GM23248 (cell line): Measurements from ENCODE around the gene SBK3. TPM values are rescaled to one million over a fixed set of nuclear protein-coding genes. Genes with fewer than 3 reads are reported as not detected.

Experiments
- DNase-seq: peaks from one replicate; pipeline ENCODE4 v3.0.0-alpha.2; 2015
- H2AFZ ChIP-seq: fragments of 200-600 bp; sonication (generic); 2 replicates; pipeline ENCODE4 v1.6.1; 2016; ENCODE audit warnings: antibody characterized with exemption
- H3F3A ChIP-seq: fragments of 200-600 bp; sonication (generic); 2 replicates; pipeline ENCODE4 v1.6.1; 2016; ENCODE audit warnings: mild to moderate bottlenecking, antibody characterized with exemption, mixed run types; ENCODE audit not compliant: insufficient read depth
- H3K27ac ChIP-seq: fragments of 200-600 bp; sonication (generic); 2 replicates; pipeline ENCODE4 v1.5.1; 2016; ENCODE audit warnings: mild to moderate bottlenecking
- H3K27me3 ChIP-seq: fragments of 200-600 bp; sonication (generic); replicated peaks from 2 replicates; pipeline ENCODE4 v1.6.1; 2016; ENCODE audit warnings: mild to moderate bottlenecking; ENCODE audit not compliant: insufficient read depth
- H3K36me3 ChIP-seq: fragments of 200-600 bp; sonication (generic); 2 replicates; pipeline ENCODE4 v1.6.1; 2016; ENCODE audit warnings: low read depth, mild to moderate bottlenecking
- H3K4me1 ChIP-seq: fragments of 200-600 bp; sonication (generic); 2 replicates; pipeline ENCODE4 v1.6.1; 2016; ENCODE audit warnings: mild to moderate bottlenecking; ENCODE audit not compliant: insufficient read depth
- H3K4me2 ChIP-seq: fragments of 200-600 bp; sonication (generic); one replicate; pipeline ENCODE4 v1.6.1; 2016; ENCODE audit warnings: mild to moderate bottlenecking; ENCODE audit not compliant: unreplicated experiment
- H3K4me3 ChIP-seq: fragments of 200-600 bp; sonication (generic); 2 replicates; pipeline ENCODE4 v1.5.1; 2016; ENCODE audit warnings: mild to moderate bottlenecking
- H3K79me2 ChIP-seq: fragments of 200-600 bp; sonication (generic); 2 replicates; pipeline ENCODE4 v1.6.1; 2016; ENCODE audit warnings: mild to moderate bottlenecking; ENCODE audit not compliant: insufficient read depth
- H3K9ac ChIP-seq: fragments of 200-600 bp; sonication (generic); 2 replicates; pipeline ENCODE4 v1.6.1; 2016; ENCODE audit warnings: mild to moderate bottlenecking
- H3K9me2 ChIP-seq: fragments of 200-600 bp; sonication (generic); 2 replicates; pipeline ENCODE4 v1.6.1; 2016; ENCODE audit warnings: mixed run types, mild to moderate bottlenecking, moderate library complexity; ENCODE audit not compliant: insufficient read depth
- H3K9me3 ChIP-seq: fragments of 200-600 bp; sonication (generic); one replicate; pipeline ENCODE4 v1.6.1; 2017; ENCODE audit warnings: low read depth
- H4K20me1 ChIP-seq: fragments of 200-600 bp; sonication (generic); 2 replicates; pipeline ENCODE4 v1.6.0; 2016; ENCODE audit not compliant: insufficient read depth
- EZH2 ChIP-seq: fragments of 200-600 bp; sonication (generic); IDR thresholded peaks from 2 replicates; pipeline ENCODE4 v1.6.1; 2018; ENCODE audit warnings: antibody characterized with exemption, mild to moderate bottlenecking; ENCODE audit not compliant: insufficient read depth, poor library complexity, severe bottlenecking
- WGBS, 2 experiments: methylation state at CpG; one replicate each; pipeline ENCODE4 v1.1.6; 2015 to 2017; ENCODE audit warnings: low lambda C conversion rate in 2 of 2, low coverage in 1 of 2; ENCODE audit errors: missing lambda C conversion rate in 2 of 2; 5-methylcytosine and 5-hydroxymethylcytosine counted together
- in situ Hi-C: fragments of 300-500 bp; cut with MboI; formaldehyde crosslinking; loops from 2 replicates; pipeline ENCODE4 v1.15.0; 2020
- polyA plus RNA-seq: library from polyadenylated mRNA; unstranded; fragments of >200 nt; fragmentation: Nextera tagmentation; extraction: Ambion mirVana; gene quantifications from 2 replicates; pipeline ENCODE4 v1.2.1, GENCODE V29; 2016
- total RNA-seq: library from RNA; depleted of rRNA; stranded (reverse); fragments of >200 nt; shearing (Covaris generic); gene quantifications from 2 replicates; pipeline ENCODE4 v1.2.3, GENCODE V29; 2014; rRNA removed

The SBK3 gene
- total and polyA plus RNA-seq, 2 experiments from 2014 or later: not detected

- no peak overlapping the region for H3K9ac ChIP-seq
- H3K4me2 ChIP-seq: no peak overlapping the region
- H3F3A ChIP-seq: peaks cover 6% of the 10 kb centered on the region
- H3K9me3 ChIP-seq: no peaks in the 10 kb centered on the region
- H3K4me3 ChIP-seq: no peak overlapping the region
- in situ Hi-C loops: no loop called here
- no peak overlapping the region for H3K27ac ChIP-seq
- no peak for DNase-seq
- no peak for TF ChIP-seq EZH2
- WGBS, 2 experiments: 77 to 81% methylated on average over 18 to 24 of the region's 24 CpGs
- H4K20me1 ChIP-seq: no peaks in the 10 kb centered on the region
- H3K79me2 ChIP-seq: no peaks in the 10 kb centered on the region
- no peak overlapping the region for H2AFZ ChIP-seq
- H3K27me3 ChIP-seq: no peaks in the 10 kb centered on the region
- no peaks in the 10 kb centered on the region for H3K36me3 ChIP-seq
- no peaks in the 10 kb centered on the region for H3K9me2 ChIP-seq
- peaks cover 21% of the 10 kb centered on the region for H3K4me1 ChIP-seq
Observed at GRCh38 chr19:55491546-55492360, 53.6 kb downstream of the SBK3 start.

Other genes with a start within 250 kb of the SBK3 start
- gene TMEM150B, start 220.2 kb downstream of the SBK3 start, total RNA-seq: not detected in 2 replicates
- gene TMEM150B, start 220.2 kb downstream of the SBK3 start, polyA plus RNA-seq: not detected in 2 replicates
- gene KMT5C, start 205.7 kb downstream of the SBK3 start, total RNA-seq: 8.1 and 8.6 TPM in 2 replicates
- 1.9 and 2.7 TPM in 2 replicates for gene KMT5C, start 205.7 kb downstream of the SBK3 start, polyA plus RNA-seq
- not detected in 2 replicates for gene COX6B2, start 190.8 kb downstream of the SBK3 start, total RNA-seq
- gene COX6B2, start 190.8 kb downstream of the SBK3 start, polyA plus RNA-seq: not detected in 2 replicates
- gene GARIN5B, start 182.3 kb downstream of the SBK3 start, total RNA-seq: not detected in 2 replicates
- gene GARIN5B, start 182.3 kb downstream of the SBK3 start, polyA plus RNA-seq: not detected in 2 replicates
- gene IL11, start 175.1 kb downstream of the SBK3 start, total RNA-seq: 12.8 and 28.7 TPM in 2 replicates
- gene IL11, start 175.1 kb downstream of the SBK3 start, polyA plus RNA-seq: 6.7 and 6.9 TPM in 2 replicates
- not detected in 2 replicates for gene TMEM190, start 168.7 kb downstream of the SBK3 start, total RNA-seq
- gene TMEM190, start 168.7 kb downstream of the SBK3 start, polyA plus RNA-seq: 0.47 TPM in 1 of 2 replicates, not detected in the other
- gene TMEM238, start 161.3 kb downstream of the SBK3 start, total RNA-seq: 0.97 and 1.8 TPM in 2 replicates
- gene TMEM238, start 161.3 kb downstream of the SBK3 start, polyA plus RNA-seq: not detected in 2 replicates
- gene RPL28, start 159.6 kb downstream of the SBK3 start, total RNA-seq: 300 and 875 TPM in 2 replicates
- 530 and 536 TPM in 2 replicates for gene RPL28, start 159.6 kb downstream of the SBK3 start, polyA plus RNA-seq
- gene UBE2S, start 137.8 kb downstream of the SBK3 start, total RNA-seq: 54.4 and 82.2 TPM in 2 replicates
- 106 and 107 TPM in 2 replicates for gene UBE2S, start 137.8 kb downstream of the SBK3 start, polyA plus RNA-seq
- gene SHISA7, start 102.2 kb downstream of the SBK3 start, total RNA-seq: not detected in 2 replicates
- gene SHISA7, start 102.2 kb downstream of the SBK3 start, polyA plus RNA-seq: not detected in 2 replicates
- 103 and 116 TPM in 2 replicates for gene ISOC2, start 83.9 kb downstream of the SBK3 start, total RNA-seq
- gene ISOC2, start 83.9 kb downstream of the SBK3 start, polyA plus RNA-seq: 34.0 and 35.3 TPM in 2 replicates
- not detected in 2 replicates for gene C19orf85, start 80.8 kb downstream of the SBK3 start, total RNA-seq
- gene C19orf85, start 80.8 kb downstream of the SBK3 start, polyA plus RNA-seq: not detected in 2 replicates
- gene ZNF628, start 68.9 kb downstream of the SBK3 start, total RNA-seq: 1.7 and 4.3 TPM in 2 replicates
- gene ZNF628, start 68.9 kb downstream of the SBK3 start, polyA plus RNA-seq: 1.1 TPM in 2 replicates
- gene NAT14, start 60.4 kb downstream of the SBK3 start, total RNA-seq: 13.4 and 13.9 TPM in 2 replicates
- 11.1 and 12.0 TPM in 2 replicates for gene NAT14, start 60.4 kb downstream of the SBK3 start, polyA plus RNA-seq
- 12.6 and 14.4 TPM in 2 replicates for gene SSC5D, start 57.1 kb downstream of the SBK3 start, total RNA-seq
- gene SSC5D, start 57.1 kb downstream of the SBK3 start, polyA plus RNA-seq: 9.8 and 10.0 TPM in 2 replicates
- not detected in 2 replicates for gene SBK2, start 8.4 kb downstream of the SBK3 start, total RNA-seq
- not detected in 2 replicates for gene SBK2, start 8.4 kb downstream of the SBK3 start, polyA plus RNA-seq
- 7.1 and 7.9 TPM in 2 replicates for gene ZNF579, start 35.3 kb upstream of the SBK3 start, total RNA-seq
- gene ZNF579, start 35.3 kb upstream of the SBK3 start, polyA plus RNA-seq: 1.7 and 1.8 TPM in 2 replicates
- 3.4 and 5.6 TPM in 2 replicates for gene FIZ1, start 54.0 kb upstream of the SBK3 start, total RNA-seq
- gene FIZ1, start 54.0 kb upstream of the SBK3 start, polyA plus RNA-seq: 2.3 TPM in 2 replicates
- 9.9 and 17.8 TPM in 2 replicates for gene ZNF524, start 54.7 kb upstream of the SBK3 start, total RNA-seq
- 16.2 and 18.2 TPM in 2 replicates for gene ZNF524, start 54.7 kb upstream of the SBK3 start, polyA plus RNA-seq
- 1.3 and 1.5 TPM in 2 replicates for gene ZNF865, start 60.1 kb upstream of the SBK3 start, total RNA-seq
- gene ZNF865, start 60.1 kb upstream of the SBK3 start, polyA plus RNA-seq: 0.21 and 0.51 TPM in 2 replicates
- 3.0 and 4.2 TPM in 2 replicates for gene ZNF784, start 79.0 kb upstream of the SBK3 start, total RNA-seq
- gene ZNF784, start 79.0 kb upstream of the SBK3 start, polyA plus RNA-seq: 1.2 and 1.3 TPM in 2 replicates
- gene ZNF580, start 95.5 kb upstream of the SBK3 start, total RNA-seq: 7.0 and 11.7 TPM in 2 replicates
- gene ZNF580, start 95.5 kb upstream of the SBK3 start, polyA plus RNA-seq: 43.1 and 44.0 TPM in 2 replicates
- 8.5 and 12.1 TPM in 2 replicates for gene ZNF581, start 98.1 kb upstream of the SBK3 start, total RNA-seq
- 17.6 and 20.6 TPM in 2 replicates for gene ZNF581, start 98.1 kb upstream of the SBK3 start, polyA plus RNA-seq
- gene CCDC106, start 102.7 kb upstream of the SBK3 start, total RNA-seq: 11.3 and 12.0 TPM in 2 replicates
- 15.2 and 15.3 TPM in 2 replicates for gene CCDC106, start 102.7 kb upstream of the SBK3 start, polyA plus RNA-seq
- 128 and 150 TPM in 2 replicates for gene U2AF2, start 109.5 kb upstream of the SBK3 start, total RNA-seq
- 19.3 and 22.4 TPM in 2 replicates for gene U2AF2, start 109.5 kb upstream of the SBK3 start, polyA plus RNA-seq
- 82.2 and 103 TPM in 2 replicates for gene EPN1, start 129.7 kb upstream of the SBK3 start, total RNA-seq
- 48.8 and 53.1 TPM in 2 replicates for gene EPN1, start 129.7 kb upstream of the SBK3 start, polyA plus RNA-seq
- not detected in 2 replicates for gene NLRP9, start 192.9 kb upstream of the SBK3 start, total RNA-seq
- not detected in 2 replicates for gene NLRP9, start 192.9 kb upstream of the SBK3 start, polyA plus RNA-seq
- not detected in 2 replicates for gene RFPL4A, start 213.6 kb upstream of the SBK3 start, total RNA-seq
- gene RFPL4A, start 213.6 kb upstream of the SBK3 start, polyA plus RNA-seq: not detected in 2 replicates
- gene RFPL4AL1, start 223.6 kb upstream of the SBK3 start, total RNA-seq: not detected in 2 replicates
- gene RFPL4AL1, start 223.6 kb upstream of the SBK3 start, polyA plus RNA-seq: not detected in 2 replicates